ENCODE data around the gene GADD45G.

GADD45G gene

DNA sequence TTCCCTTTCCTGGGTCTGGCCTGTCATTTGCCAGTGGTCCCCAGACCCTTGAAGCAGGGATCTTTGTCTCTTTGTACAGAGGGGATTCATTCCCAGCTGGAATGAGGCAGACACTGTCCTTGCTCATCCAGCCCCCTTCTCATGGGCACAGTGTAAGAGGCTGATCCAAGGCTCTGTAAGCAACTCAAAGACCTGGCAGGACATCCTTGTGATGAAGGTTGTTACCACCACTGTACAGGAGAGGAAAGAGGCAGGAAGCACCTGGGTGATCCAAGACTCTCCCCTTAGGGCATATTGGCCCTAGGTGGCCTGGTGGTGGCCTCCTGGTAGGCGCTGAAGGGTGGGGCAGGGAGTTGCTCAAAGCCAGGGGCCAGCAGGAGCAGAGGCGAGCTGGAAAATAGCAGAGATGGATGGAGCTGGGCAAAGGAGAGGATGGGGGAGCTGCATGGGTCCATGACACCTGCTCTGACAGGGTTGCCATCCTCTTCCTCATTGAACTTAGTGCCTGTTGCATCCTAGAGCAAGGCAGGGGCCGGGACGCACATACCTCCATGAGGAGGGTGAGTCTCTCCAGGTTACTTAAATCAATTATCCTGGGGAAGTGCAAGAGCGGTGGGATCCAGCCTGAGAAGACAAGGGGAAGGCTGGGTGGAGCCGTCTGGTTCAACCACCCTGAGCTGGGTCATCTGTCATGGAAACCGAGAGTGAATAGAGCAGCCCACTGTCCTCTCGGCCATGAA is 9.8 kb upstream of the GADD45G start (continued):
- no peak for TF ChIP-seq ZNF565 (CRISPR knock-in tag; conservative IDR thresholded peaks at IDR 0.05; ENCODE audit: low read depth)
- no peak for TF ChIP-seq RARB (CRISPR knock-in tag; IDR thresholded peaks at IDR 0.05)

DNA sequence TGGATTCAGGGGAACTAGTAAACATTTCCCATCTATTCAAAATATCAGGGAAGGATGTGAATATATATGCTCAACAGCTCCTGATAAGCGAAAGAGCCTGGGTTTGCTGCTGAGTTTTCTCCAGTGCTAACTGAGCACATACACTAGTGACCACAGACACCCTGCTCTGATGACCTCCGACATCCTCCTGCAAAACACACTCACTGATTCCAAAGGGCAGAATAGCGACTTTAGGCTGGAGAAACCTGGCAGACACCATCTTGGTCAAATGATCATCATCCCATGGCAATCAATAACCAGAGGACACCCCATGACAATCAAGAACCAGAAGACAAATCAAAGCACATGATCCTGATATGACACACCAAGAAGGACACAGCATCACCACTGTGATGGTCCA is 9.2 kb upstream of the GADD45G start:
- ATAC-seq: no peak
- TF ChIP-seq PPARA (CRISPR knock-in tag; IDR thresholded peaks at IDR 0.05; ENCODE audit: borderline replicate concordance) (no peak), ESRRG (CRISPR knock-in tag; IDR thresholded peaks at IDR 0.05) (no peak), ZFP30 (CRISPR knock-in tag; IDR thresholded peaks at IDR 0.05) (no peak), TCF4 (CRISPR knock-in tag; IDR thresholded peaks at IDR 0.05; ENCODE audit: borderline replicate concordance) (no peak), ZFP3 (CRISPR knock-in tag; IDR thresholded peaks at IDR 0.05) (no peak), BACH2 (CRISPR knock-in tag; IDR thresholded peaks at IDR 0.05; ENCODE audit: borderline replicate concordance) (no peak), ZNF8 (CRISPR knock-in tag; IDR thresholded peaks at IDR 0.05) (no peak), ZC3H10 (CRISPR knock-in tag; IDR thresholded peaks at IDR 0.05) (no peak), TOX (CRISPR knock-in tag; IDR thresholded peaks at IDR 0.05; ENCODE audit: borderline replicate concordance) (no peak)
- TF ChIP-seq, protein P1, sequence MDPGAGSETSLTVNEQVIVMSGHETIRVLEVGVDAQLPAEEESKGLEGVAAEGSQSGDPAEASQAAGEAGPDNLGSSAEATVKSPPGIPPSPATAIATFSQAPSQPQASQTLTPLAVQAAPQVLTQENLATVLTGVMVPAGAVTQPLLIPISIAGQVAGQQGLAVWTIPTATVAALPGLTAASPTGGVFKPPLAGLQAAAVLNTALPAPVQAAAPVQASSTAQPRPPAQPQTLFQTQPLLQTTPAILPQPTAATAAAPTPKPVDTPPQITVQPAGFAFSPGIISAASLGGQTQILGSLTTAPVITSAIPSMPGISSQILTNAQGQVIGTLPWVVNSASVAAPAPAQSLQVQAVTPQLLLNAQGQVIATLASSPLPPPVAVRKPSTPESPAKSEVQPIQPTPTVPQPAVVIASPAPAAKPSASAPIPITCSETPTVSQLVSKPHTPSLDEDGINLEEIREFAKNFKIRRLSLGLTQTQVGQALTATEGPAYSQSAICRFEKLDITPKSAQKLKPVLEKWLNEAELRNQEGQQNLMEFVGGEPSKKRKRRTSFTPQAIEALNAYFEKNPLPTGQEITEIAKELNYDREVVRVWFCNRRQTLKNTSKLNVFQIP (CRISPR knock-in tag; IDR thresholded peaks at IDR 0.05; ENCODE audit: borderline replicate concordance, low read depth): no peak
- TF ChIP-seq, protein P2, sequence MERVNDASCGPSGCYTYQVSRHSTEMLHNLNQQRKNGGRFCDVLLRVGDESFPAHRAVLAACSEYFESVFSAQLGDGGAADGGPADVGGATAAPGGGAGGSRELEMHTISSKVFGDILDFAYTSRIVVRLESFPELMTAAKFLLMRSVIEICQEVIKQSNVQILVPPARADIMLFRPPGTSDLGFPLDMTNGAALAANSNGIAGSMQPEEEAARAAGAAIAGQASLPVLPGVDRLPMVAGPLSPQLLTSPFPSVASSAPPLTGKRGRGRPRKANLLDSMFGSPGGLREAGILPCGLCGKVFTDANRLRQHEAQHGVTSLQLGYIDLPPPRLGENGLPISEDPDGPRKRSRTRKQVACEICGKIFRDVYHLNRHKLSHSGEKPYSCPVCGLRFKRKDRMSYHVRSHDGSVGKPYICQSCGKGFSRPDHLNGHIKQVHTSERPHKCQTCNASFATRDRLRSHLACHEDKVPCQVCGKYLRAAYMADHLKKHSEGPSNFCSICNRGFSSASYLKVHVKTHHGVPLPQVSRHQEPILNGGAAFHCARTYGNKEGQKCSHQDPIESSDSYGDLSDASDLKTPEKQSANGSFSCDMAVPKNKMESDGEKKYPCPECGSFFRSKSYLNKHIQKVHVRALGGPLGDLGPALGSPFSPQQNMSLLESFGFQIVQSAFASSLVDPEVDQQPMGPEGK (CRISPR knock-in tag; IDR thresholded peaks at IDR 0.05; ENCODE audit: borderline replicate concordance): no peak

DNA sequence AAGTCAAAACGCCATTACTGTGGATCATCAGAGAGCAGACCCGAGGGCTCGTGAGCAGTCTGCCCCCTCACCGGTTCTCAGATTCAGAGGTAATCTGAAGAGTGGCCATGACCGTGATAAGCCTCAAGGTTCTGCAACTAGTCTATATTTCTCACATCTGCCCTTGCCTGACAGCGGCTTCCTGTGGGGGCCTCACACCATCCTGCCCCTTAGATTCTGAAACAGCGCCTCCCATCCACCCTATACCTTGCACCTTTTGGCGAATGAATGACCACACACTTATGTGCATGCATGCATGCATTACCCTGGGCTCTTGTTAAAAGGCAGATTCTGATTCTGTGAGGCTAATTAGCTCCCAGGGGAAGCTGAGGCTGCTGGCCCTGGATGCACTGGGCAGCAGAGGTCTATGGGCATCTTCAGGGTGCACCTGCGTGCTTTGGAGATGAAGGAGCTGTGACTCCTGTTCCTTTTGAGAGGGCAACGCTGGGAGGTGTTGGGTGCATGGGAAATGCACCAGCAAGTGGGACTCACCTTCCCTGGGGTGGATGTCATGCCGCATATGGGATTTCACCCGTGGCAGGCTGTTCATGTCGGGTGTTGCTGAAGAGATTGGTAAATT is 7.8 kb upstream of the GADD45G start:
- no peak for ATAC-seq
- TF ChIP-seq, protein P2 (CRISPR knock-in tag; IDR thresholded peaks at IDR 0.05; ENCODE audit: borderline replicate concordance): no peak
- no peak for TF ChIP-seq ARNTL (CRISPR knock-in tag; IDR thresholded peaks at IDR 0.05; ENCODE audit: borderline replicate concordance, low read depth)
- TF ChIP-seq ESRRG (CRISPR knock-in tag; IDR thresholded peaks at IDR 0.05): no peak
- TF ChIP-seq, protein P3, sequence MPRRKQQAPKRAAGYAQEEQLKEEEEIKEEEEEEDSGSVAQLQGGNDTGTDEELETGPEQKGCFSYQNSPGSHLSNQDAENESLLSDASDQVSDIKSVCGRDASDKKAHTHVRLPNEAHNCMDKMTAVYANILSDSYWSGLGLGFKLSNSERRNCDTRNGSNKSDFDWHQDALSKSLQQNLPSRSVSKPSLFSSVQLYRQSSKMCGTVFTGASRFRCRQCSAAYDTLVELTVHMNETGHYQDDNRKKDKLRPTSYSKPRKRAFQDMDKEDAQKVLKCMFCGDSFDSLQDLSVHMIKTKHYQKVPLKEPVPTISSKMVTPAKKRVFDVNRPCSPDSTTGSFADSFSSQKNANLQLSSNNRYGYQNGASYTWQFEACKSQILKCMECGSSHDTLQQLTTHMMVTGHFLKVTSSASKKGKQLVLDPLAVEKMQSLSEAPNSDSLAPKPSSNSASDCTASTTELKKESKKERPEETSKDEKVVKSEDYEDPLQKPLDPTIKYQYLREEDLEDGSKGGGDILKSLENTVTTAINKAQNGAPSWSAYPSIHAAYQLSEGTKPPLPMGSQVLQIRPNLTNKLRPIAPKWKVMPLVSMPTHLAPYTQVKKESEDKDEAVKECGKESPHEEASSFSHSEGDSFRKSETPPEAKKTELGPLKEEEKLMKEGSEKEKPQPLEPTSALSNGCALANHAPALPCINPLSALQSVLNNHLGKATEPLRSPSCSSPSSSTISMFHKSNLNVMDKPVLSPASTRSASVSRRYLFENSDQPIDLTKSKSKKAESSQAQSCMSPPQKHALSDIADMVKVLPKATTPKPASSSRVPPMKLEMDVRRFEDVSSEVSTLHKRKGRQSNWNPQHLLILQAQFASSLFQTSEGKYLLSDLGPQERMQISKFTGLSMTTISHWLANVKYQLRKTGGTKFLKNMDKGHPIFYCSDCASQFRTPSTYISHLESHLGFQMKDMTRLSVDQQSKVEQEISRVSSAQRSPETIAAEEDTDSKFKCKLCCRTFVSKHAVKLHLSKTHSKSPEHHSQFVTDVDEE (CRISPR knock-in tag; IDR thresholded peaks at IDR 0.05): no peak
- TF ChIP-seq TCF4 (CRISPR knock-in tag; IDR thresholded peaks at IDR 0.05; ENCODE audit: borderline replicate concordance): no peak
- TF ChIP-seq ZFP3 (CRISPR knock-in tag; IDR thresholded peaks at IDR 0.05): no peak
- TF ChIP-seq, protein P1 (CRISPR knock-in tag; IDR thresholded peaks at IDR 0.05; ENCODE audit: borderline replicate concordance, low read depth): no peak
- no peak for TF ChIP-seq SNAI2 (CRISPR knock-in tag; IDR thresholded peaks at IDR 0.05)
- TF ChIP-seq ZFP30 (CRISPR knock-in tag; IDR thresholded peaks at IDR 0.05): no peak
- TF ChIP-seq CSDC2 (CRISPR knock-in tag; IDR thresholded peaks at IDR 0.05): no peak
- TF ChIP-seq ISL1 (CRISPR knock-in tag; IDR thresholded peaks at IDR 0.05): no peak
- TF ChIP-seq RARB (CRISPR knock-in tag; IDR thresholded peaks at IDR 0.05): no peak
- TF ChIP-seq, protein P4, sequence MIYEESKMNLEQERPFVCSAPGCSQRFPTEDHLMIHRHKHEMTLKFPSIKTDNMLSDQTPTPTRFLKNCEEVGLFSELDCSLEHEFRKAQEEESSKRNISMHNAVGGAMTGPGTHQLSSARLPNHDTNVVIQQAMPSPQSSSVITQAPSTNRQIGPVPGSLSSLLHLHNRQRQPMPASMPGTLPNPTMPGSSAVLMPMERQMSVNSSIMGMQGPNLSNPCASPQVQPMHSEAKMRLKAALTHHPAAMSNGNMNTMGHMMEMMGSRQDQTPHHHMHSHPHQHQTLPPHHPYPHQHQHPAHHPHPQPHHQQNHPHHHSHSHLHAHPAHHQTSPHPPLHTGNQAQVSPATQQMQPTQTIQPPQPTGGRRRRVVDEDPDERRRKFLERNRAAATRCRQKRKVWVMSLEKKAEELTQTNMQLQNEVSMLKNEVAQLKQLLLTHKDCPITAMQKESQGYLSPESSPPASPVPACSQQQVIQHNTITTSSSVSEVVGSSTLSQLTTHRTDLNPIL (CRISPR knock-in tag; IDR thresholded peaks at IDR 0.05; ENCODE audit: low read depth): no peak
- TF ChIP-seq OSR1 (CRISPR knock-in tag; IDR thresholded peaks at IDR 0.05): no peak
- TF ChIP-seq, protein P5, sequence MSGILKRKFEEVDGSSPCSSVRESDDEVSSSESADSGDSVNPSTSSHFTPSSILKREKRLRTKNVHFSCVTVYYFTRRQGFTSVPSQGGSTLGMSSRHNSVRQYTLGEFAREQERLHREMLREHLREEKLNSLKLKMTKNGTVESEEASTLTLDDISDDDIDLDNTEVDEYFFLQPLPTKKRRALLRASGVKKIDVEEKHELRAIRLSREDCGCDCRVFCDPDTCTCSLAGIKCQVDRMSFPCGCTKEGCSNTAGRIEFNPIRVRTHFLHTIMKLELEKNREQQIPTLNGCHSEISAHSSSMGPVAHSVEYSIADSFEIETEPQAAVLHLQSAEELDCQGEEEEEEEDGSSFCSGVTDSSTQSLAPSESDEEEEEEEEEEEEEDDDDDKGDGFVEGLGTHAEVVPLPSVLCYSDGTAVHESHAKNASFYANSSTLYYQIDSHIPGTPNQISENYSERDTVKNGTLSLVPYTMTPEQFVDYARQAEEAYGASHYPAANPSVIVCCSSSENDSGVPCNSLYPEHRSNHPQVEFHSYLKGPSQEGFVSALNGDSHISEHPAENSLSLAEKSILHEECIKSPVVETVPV (CRISPR knock-in tag; IDR thresholded peaks at IDR 0.05): no peak
- TF ChIP-seq ZNF565 (CRISPR knock-in tag; conservative IDR thresholded peaks at IDR 0.05; ENCODE audit: low read depth): no peak
- TF ChIP-seq ZNF8 (CRISPR knock-in tag; IDR thresholded peaks at IDR 0.05): no peak
- no peak for TF ChIP-seq ZNF70 (CRISPR knock-in tag; IDR thresholded peaks at IDR 0.05)
- TF ChIP-seq GLIS3 (CRISPR knock-in tag; IDR thresholded peaks at IDR 0.05): no peak

All from SK-N-SH treated with all-trans-retinoic acid at 6 μM for 48 hours (cell line).